ENCODE results near the gene KDM2B.
A peak's percentile ranks its signal among the peaks of the same experiment; 100 is the strongest.

The KDM2B gene

GRCh38 chr12:121580959-121581685 lies at the start of gene KDM2B:
Gene KDM2B (minus strand): TSS chr12:121581023. CDS start chr12:121580911, 112 bp downstream.
- TF ChIP-seq ZFX (IDR thresholded peaks at IDR 0.05): no peak
- TF ChIP-seq, protein P1, sequence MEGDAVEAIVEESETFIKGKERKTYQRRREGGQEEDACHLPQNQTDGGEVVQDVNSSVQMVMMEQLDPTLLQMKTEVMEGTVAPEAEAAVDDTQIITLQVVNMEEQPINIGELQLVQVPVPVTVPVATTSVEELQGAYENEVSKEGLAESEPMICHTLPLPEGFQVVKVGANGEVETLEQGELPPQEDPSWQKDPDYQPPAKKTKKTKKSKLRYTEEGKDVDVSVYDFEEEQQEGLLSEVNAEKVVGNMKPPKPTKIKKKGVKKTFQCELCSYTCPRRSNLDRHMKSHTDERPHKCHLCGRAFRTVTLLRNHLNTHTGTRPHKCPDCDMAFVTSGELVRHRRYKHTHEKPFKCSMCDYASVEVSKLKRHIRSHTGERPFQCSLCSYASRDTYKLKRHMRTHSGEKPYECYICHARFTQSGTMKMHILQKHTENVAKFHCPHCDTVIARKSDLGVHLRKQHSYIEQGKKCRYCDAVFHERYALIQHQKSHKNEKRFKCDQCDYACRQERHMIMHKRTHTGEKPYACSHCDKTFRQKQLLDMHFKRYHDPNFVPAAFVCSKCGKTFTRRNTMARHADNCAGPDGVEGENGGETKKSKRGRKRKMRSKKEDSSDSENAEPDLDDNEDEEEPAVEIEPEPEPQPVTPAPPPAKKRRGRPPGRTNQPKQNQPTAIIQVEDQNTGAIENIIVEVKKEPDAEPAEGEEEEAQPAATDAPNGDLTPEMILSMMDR (conservative IDR thresholded peaks at IDR 0.05): no peak

GRCh38 chr12:121628536-121628935 lies 47.7 kb upstream of the KDM2B start:
- no peak overlapping the region for H3K27ac ChIP-seq
- TF ChIP-seq, protein P1 (conservative IDR thresholded peaks at IDR 0.05): no peak
- TF ChIP-seq ZFX (IDR thresholded peaks at IDR 0.05): no peak

More at GRCh38 chr12:121580959-121581685, at the start of gene KDM2B:
- peak within 1 kb of the TSS; percentile 74 for H3K27ac ChIP-seq

GRCh38 chr12:121628037-121628436 lies 47.2 kb upstream of the KDM2B start:
- H3K27ac ChIP-seq: peak overlapping the region; percentile 81
- TF ChIP-seq, protein P1 (conservative IDR thresholded peaks at IDR 0.05): no peak
- TF ChIP-seq ZFX (IDR thresholded peaks at IDR 0.05): no peak

- TF ChIP-seq ZFX (IDR thresholded peaks at IDR 0.05): 0 out of 2 replicates have a peak, but pooled peaks have one; percentile 23
- TF ChIP-seq, protein P1 (conservative IDR thresholded peaks at IDR 0.05): no peak; the same call in 1 of the 2 replicates
- H3K27ac ChIP-seq: peak overlapping the region; percentile 81
Measured at GRCh38 chr12:121626853-121627640, 46.2 kb upstream of the KDM2B start.

DNA sequence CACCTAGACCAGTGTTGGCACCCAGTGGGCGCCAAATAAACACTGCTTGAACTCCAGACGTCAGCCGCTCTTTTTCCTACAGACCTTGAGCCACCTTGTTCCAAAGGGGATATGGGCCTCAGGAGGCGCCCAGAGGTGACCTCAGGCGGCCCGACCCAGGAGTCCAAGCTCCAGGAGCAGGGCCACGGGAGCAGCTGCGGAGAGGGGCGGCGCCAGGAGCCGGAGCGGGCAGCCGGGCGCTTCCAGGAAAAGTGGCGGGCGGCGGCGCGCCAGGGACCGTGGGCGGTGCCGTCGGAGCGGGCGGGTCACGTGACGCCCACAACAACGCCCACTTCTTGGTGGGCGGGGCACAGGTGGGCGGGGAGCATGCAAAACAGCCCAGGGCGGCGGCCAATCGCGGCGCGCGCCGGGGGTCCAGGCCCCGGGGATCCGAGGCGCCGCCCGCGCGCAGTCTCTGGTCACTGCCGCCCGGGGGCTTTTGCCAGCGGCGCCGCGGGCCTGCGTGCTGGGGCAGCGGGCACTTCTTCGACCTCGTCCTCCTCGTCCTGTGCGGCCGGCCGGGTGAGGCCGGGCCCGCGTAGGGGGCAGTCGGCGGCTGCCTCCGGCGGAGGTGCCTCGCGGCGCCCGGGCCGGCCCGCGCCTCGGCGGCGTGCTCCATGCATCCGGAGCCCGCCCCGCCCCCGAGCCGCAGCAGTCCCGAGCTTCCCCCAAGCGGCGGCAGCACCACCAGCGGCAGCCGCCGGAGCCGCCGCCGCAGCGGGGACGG lies 45.4 kb upstream of the KDM2B start, which contains the start of gene ORAI1:
Gene ORAI1, plus strand, starts transcription at position 444 of the 766 bp plus-strand sequence.
- TF ChIP-seq ZFX (IDR thresholded peaks at IDR 0.05): peak; percentile 55; the same call in 1 of the 2 replicates
- TF ChIP-seq, protein P1 (conservative IDR thresholded peaks at IDR 0.05): no peak
- peak within 1 kb of the TSS; percentile 81 for H3K27ac ChIP-seq

GRCh38 chr12:121620333-121620891 lies 39.6 kb upstream of the KDM2B start:
- TF ChIP-seq ZFX (IDR thresholded peaks at IDR 0.05): no peak
- TF ChIP-seq, protein P1 (conservative IDR thresholded peaks at IDR 0.05): no peak
- H3K27ac ChIP-seq: no peak overlapping the region
